OCI-LY7 (cell line): ENCODE results near the gene KIRREL3. TPM values are rescaled to one million over a fixed set of nuclear protein-coding genes. Genes with fewer than 3 reads are reported as not detected.
"Not testable (repeated sequence)": the region's sequence is repeated elsewhere in the genome, so short reads cannot be mapped to it uniquely, and the experiment has no call there.

Source experiments
- BruUV-seq: library from RNA; stranded (reverse); fragments of 400-500 nt; replicated peaks from 2 replicates; lab custom pipeline; 2021; lab: Mats Ljungman, UMichigan
- CTCF ChIA-PET: fragments of 300-600 bp; sonication (Branson Sonifier 250); formaldehyde crosslinking; loops from one replicate; lab custom pipeline; 2022; ENCODE audit warnings: antibody characterized with exemption; ENCODE audit not compliant: unreplicated experiment; lab: Charles Lee
- POLR2A ChIA-PET: fragments of 300-600 bp; sonication (Branson Sonifier 250); formaldehyde crosslinking; loops from one replicate; lab custom pipeline; 2022; ENCODE audit warnings: antibody characterized with exemption; lab: Charles Lee
- DNase-seq: peaks from one replicate; pipeline ENCODE4 v3.0.0-alpha.2; 2015; ENCODE audit warnings: low spot score
- H2AFZ ChIP-seq: fragments of 200-600 bp; sonication (generic), shearing (Covaris generic); 2 replicates; pipeline ENCODE4 v1.6.1; 2014; ENCODE audit warnings: mild to moderate bottlenecking, antibody characterized with exemption, low read length, moderate library complexity
- H3K27ac ChIP-seq: fragments of 200-600 bp; sonication (generic); 2 replicates; pipeline ENCODE4 v1.5.1; 2014; ENCODE audit warnings: mixed run types, low read depth, mild to moderate bottlenecking, moderate library complexity, low read length, inconsistent platforms; ENCODE audit not compliant: poor library complexity, severe bottlenecking
- H3K36me3 ChIP-seq: fragments of 200-600 bp; sonication (generic); 2 replicates; pipeline ENCODE4 v1.6.1; 2014; ENCODE audit warnings: mild to moderate bottlenecking, antibody characterized with exemption, low read length, moderate library complexity, mixed read lengths; ENCODE audit not compliant: insufficient read depth
- H3K4me1 ChIP-seq: fragments of 200-600 bp; sonication (generic); 2 replicates; pipeline ENCODE4 v1.5.1; 2014; ENCODE audit warnings: mild to moderate bottlenecking, low read length; ENCODE audit not compliant: insufficient read depth, poor library complexity, severe bottlenecking
- H3K4me2 ChIP-seq: fragments of 200-600 bp; sonication (generic); 2 replicates; pipeline ENCODE4 v1.6.1; 2014; ENCODE audit warnings: mild to moderate bottlenecking, low read length
- H3K4me3 ChIP-seq: fragments of 200-600 bp; sonication (generic); 2 replicates; pipeline ENCODE4 v1.5.1; 2014; ENCODE audit warnings: mild to moderate bottlenecking, low read depth, low read length; ENCODE audit not compliant: poor library complexity, severe bottlenecking
- H3K79me2 ChIP-seq: fragments of 200-600 bp; sonication (generic); 2 replicates; pipeline ENCODE4 v1.6.1; 2016; ENCODE audit warnings: low read depth, mild to moderate bottlenecking, low read length, moderate library complexity, mixed read lengths; ENCODE audit not compliant: insufficient read depth
- H3K9me2 ChIP-seq: fragments of 200-600 bp; sonication (generic); 2 replicates; pipeline ENCODE4 v1.6.1; 2016; ENCODE audit warnings: mild to moderate bottlenecking, low read length, mixed read lengths; ENCODE audit not compliant: insufficient read depth
- H3K9me3 ChIP-seq: fragments of 200-600 bp; sonication (generic); 2 replicates; pipeline ENCODE4 v1.6.1; 2014; ENCODE audit warnings: mild to moderate bottlenecking, mixed run types, low read length, mixed read lengths
- H4K20me1 ChIP-seq: fragments of 200-600 bp; sonication (generic); 2 replicates; pipeline ENCODE4 v1.6.1; 2014; ENCODE audit warnings: mild to moderate bottlenecking, antibody characterized with exemption, low read length, moderate library complexity, mixed read lengths; ENCODE audit not compliant: insufficient read depth
- EZH2phosphoT487 ChIP-seq: fragments of 200-600 bp; sonication (generic); IDR thresholded peaks from 2 replicates; pipeline ENCODE4 v1.6.1; 2018; ENCODE audit warnings: low read depth, borderline replicate concordance, mild to moderate bottlenecking, mixed run types, antibody characterized with exemption, low read length, moderate library complexity, mixed read lengths
- intact Hi-C: fragments of 100-400 bp; cut with micrococcal nuclease; formaldehyde crosslinking; loops from one replicate; pipeline ENCODE4 v1.10.0; 2022; ENCODE audit not compliant: unreplicated experiment
- total RNA-seq, 2 experiments: library from RNA; depleted of rRNA in 1 of 2; stranded (reverse); fragments of >200 nt in 1 of 2; shearing (Covaris generic) in 1 of 2; gene quantifications; 2 replicates each; pipeline ENCODE4 v1.2.3, GENCODE V29; 2014 to 2022
- TF ChIP-seq, protein P1 (sequence below): fragments of 200-600 bp; sonication (generic); conservative IDR thresholded peaks from 2 replicates; pipeline ENCODE4 v1.5.1; 2014; ENCODE audit warnings: mild to moderate bottlenecking, antibody characterized with exemption, low read length, moderate library complexity, mixed read lengths

The KIRREL3 gene
- total RNA-seq, 2 experiments from 2014 or later, result not detected

DNA sequence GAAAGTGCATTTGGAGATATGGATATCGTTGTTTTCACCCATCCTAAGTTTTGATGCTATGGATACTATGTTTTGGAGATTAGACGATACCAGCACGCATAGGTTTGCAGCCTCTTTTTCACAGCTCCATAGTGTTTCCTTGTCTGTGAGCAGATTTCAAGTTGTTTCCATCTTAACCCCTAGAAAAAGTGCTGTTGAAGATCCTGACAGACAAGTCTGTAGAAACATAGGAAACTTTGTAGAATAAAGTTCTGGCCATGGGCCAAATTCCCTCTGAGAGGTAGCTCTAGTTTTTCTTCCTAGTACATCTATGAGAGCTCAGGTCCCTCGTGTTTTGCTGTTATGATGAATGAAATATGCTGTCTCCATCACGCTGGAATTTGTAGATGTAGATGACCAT, 612.7 kb downstream of the KIRREL3 start:
- Histone ChIP-seq H3K79me2 (no peaks in the 10 kb centered on the region), H3K9me3 (no peaks in the 10 kb centered on the region), H3K4me2 (no peak overlapping the region), H4K20me1 (no peaks in the 10 kb centered on the region), H3K4me1 (peaks cover 20% of the 10 kb centered on the region), H3K27ac (no peak overlapping the region), H3K4me3 (no peak overlapping the region), H3K9me2 (no peaks in the 10 kb centered on the region), H2AFZ (no peak overlapping the region), H3K36me3 (no peaks in the 10 kb centered on the region)
- TF ChIP-seq, protein P1, sequence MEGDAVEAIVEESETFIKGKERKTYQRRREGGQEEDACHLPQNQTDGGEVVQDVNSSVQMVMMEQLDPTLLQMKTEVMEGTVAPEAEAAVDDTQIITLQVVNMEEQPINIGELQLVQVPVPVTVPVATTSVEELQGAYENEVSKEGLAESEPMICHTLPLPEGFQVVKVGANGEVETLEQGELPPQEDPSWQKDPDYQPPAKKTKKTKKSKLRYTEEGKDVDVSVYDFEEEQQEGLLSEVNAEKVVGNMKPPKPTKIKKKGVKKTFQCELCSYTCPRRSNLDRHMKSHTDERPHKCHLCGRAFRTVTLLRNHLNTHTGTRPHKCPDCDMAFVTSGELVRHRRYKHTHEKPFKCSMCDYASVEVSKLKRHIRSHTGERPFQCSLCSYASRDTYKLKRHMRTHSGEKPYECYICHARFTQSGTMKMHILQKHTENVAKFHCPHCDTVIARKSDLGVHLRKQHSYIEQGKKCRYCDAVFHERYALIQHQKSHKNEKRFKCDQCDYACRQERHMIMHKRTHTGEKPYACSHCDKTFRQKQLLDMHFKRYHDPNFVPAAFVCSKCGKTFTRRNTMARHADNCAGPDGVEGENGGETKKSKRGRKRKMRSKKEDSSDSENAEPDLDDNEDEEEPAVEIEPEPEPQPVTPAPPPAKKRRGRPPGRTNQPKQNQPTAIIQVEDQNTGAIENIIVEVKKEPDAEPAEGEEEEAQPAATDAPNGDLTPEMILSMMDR, result no peak
- TF ChIP-seq EZH2phosphoT487, result no peak
- DNase-seq, result no peak
- POLR2A ChIA-PET, result interaction anchor here (0.6 to 1.1 kb wide), 2 partner anchors 7 to 1594 kb away, joined by 3 read pairs; no protein-coding TSS in a partner anchor
- no TSS peak for BruUV-seq
- intact Hi-C loops, result no loop called here
- CTCF ChIA-PET, result no interaction called here

DNA sequence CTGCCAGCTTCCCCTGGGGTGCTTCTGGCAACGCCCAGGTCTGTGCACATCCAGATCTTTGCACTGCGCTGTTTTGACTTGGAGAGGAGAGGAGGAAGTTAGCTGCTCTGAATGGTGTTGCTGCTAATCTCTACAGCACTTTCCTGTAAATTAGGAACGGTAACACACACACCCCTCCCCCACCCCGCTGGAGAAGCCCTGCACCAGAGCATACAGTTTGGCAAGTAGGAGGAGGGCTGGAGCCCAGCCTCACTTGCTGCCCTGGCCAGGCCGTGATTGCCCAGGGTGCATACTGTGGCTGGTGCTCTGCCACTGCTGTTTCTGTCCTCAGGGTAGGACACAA, 613.9 kb downstream of the KIRREL3 start:
- H3K79me2 ChIP-seq, H3K4me2 ChIP-seq, H3K4me1 ChIP-seq, BruUV-seq, DNase-seq, H3K9me3 ChIP-seq, intact Hi-C loops, H3K4me3 ChIP-seq, POLR2A ChIA-PET, H4K20me1 ChIP-seq, H3K36me3 ChIP-seq, CTCF ChIA-PET, H2AFZ ChIP-seq, H3K27ac ChIP-seq, H3K9me2 ChIP-seq: not testable (repeated sequence)

DNA sequence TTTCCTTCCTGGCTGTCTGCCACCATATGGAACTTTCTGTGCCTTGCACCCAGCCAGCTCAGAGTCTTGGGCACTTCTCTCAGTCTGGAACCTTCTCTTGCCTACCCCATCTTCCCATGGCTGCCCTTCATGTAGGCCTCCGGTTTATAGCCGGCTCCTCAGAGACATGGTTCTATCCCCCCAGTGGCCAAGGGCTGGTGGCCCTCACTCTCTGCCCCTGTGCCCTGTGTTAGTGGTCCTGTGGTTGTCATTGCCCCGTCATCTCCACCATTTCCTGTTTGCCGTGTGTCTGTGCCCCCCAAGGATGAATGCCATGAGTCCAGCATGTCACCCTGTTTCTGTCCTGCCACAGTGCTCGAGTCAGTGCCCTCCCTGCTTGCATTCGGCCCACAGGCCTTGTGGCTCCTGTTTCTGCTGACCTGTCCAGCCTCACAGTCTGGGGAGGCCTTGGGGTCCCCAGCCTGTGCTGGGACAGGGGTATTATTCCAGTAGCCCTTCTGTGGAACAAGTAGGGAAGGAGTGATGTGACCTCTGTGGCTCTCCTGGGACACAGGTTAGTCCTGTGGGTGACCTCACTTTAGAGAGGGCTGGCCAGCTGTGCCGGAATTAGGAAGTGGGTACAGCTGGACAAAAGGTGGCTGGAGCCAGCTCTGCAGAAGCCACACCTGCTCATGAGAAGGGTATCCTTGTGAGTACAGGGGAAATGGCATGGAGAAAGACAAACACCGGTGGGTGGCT, 614.4 kb downstream of the KIRREL3 start:
- no peak overlapping the region for H3K27ac ChIP-seq
- no peak overlapping the region for H2AFZ ChIP-seq
- peaks cover 5% of the 10 kb centered on the region for H3K4me1 ChIP-seq
- ChIA-PET CTCF (no interaction called here), POLR2A (interaction anchor here (0.6 kb wide), 1 partner anchor 39 kb away, joined by 3 read pairs; no protein-coding TSS in a partner anchor)
- no TSS peak for BruUV-seq
- no peaks in the 10 kb centered on the region for H3K9me2 ChIP-seq
- H4K20me1 ChIP-seq, result no peaks in the 10 kb centered on the region
- H3K4me3 ChIP-seq, result no peak overlapping the region
- no peaks in the 10 kb centered on the region for H3K9me3 ChIP-seq
- no peaks in the 10 kb centered on the region for H3K36me3 ChIP-seq
- DNase-seq, result no peak
- TF ChIP-seq, protein P1, result no peak
- no peak overlapping the region for H3K4me2 ChIP-seq
- no peaks in the 10 kb centered on the region for H3K79me2 ChIP-seq
- intact Hi-C loops, result no loop called here
